Embryonic facial prominence (tissue), 1 donor: Measurements from ENCODE around the gene DNAH3.
"Not testable (repeated sequence)": the region's sequence is repeated elsewhere in the genome, so short reads cannot be mapped to it uniquely, and the experiment has no call there.

Experiments used
- DNase-seq: peaks from one replicate; pipeline ENCODE4 v3.0.0-alpha.2; 2016; ENCODE audit errors: extremely low spot score

DNAH3 gene

GRCh38 chr16:21075252-21075651, 75.4 kb downstream of the DNAH3 start:
- no peak for DNase-seq

GRCh38 chr16:21072976-21073375, 77.7 kb downstream of the DNAH3 start:
- DNase-seq = no peak

GRCh38 chr16:21071741-21072140, 78.9 kb downstream of the DNAH3 start:
- no peak for DNase-seq

- DNase-seq = no peak
Measured at GRCh38 chr16:21070564-21070963, 80.1 kb downstream of the DNAH3 start.

GRCh38 chr16:21069986-21070385, 80.7 kb downstream of the DNAH3 start:
- DNase-seq = no peak

- no peak for DNase-seq
Measured at GRCh38 chr16:21064203-21064602, 86.4 kb downstream of the DNAH3 start.

- not testable (repeated sequence) for DNase-seq
Measured at GRCh38 chr16:21063314-21063713, 87.3 kb downstream of the DNAH3 start.

- no peak for DNase-seq
Measured at GRCh38 chr16:21060027-21060510, 90.6 kb downstream of the DNAH3 start.

GRCh38 chr16:21057875-21058274, 92.8 kb downstream of the DNAH3 start:
- DNase-seq = no peak

- no peak for DNase-seq
Measured at GRCh38 chr16:21056396-21056795, 94.2 kb downstream of the DNAH3 start.

GRCh38 chr16:21055738-21056137, 94.9 kb downstream of the DNAH3 start:
- not testable (repeated sequence) for DNase-seq

GRCh38 chr16:21053590-21053989, 97.1 kb downstream of the DNAH3 start:
- DNase-seq = no peak

- not testable (repeated sequence) for DNase-seq
Measured at GRCh38 chr16:21048091-21048912, 102.3 kb downstream of the DNAH3 start.

GRCh38 chr16:21038197-21038596, 112.4 kb downstream of the DNAH3 start:
- no peak for DNase-seq

- no peak for DNase-seq
Measured at GRCh38 chr16:21037736-21038135, 112.9 kb downstream of the DNAH3 start.

- DNase-seq = no peak
Measured at GRCh38 chr16:21037168-21037567, 113.5 kb downstream of the DNAH3 start.

GRCh38 chr16:21036471-21036870, 114.2 kb downstream of the DNAH3 start:
- no peak for DNase-seq

GRCh38 chr16:21033704-21034103, 116.9 kb downstream of the DNAH3 start:
- DNase-seq = no peak

GRCh38 chr16:21033264-21033663, 117.4 kb downstream of the DNAH3 start:
- no peak for DNase-seq

- DNase-seq = no peak
Measured at GRCh38 chr16:21028728-21029127, 121.9 kb downstream of the DNAH3 start.

- no peak for DNase-seq
Measured at GRCh38 chr16:21026846-21027245, 123.8 kb downstream of the DNAH3 start.

GRCh38 chr16:21023509-21024202, 127.0 kb downstream of the DNAH3 start:
- DNase-seq = no peak

- no peak for DNase-seq
Measured at GRCh38 chr16:21021316-21021715, 129.3 kb downstream of the DNAH3 start.
